Lower leg skin (tissue), 4 donors: ENCODE data around the gene MTFMT. TPM values are rescaled to one million over a fixed set of nuclear protein-coding genes. Genes with fewer than 3 reads are reported as not detected.
"Not testable (repeated sequence)": the region's sequence is repeated elsewhere in the genome, so short reads cannot be mapped to it uniquely, and the experiment has no call there.

ENCODE experiments used
- DNase-seq, 2 donors: peaks; one replicate each; pipeline ENCODE4 v3.0.0-alpha.2; 2019; ENCODE audit warnings: low spot score in 2 of 2
- H3K4me3 ChIP-seq: fragments of 200-600 bp; sonication (generic); 2 replicates; pipeline ENCODE4 v1.5.1; 2017; ENCODE audit warnings: mild to moderate bottlenecking, low read depth; ENCODE audit not compliant: poor library complexity, severe bottlenecking
- CTCF ChIP-seq, 3 donors: fragments of 450-650 bp; IDR thresholded peaks; one replicate each; pipeline ENCODE4 v1.5.1; 2016; ENCODE audit warnings: antibody characterized with exemption in 3 of 3, mild to moderate bottlenecking in 3 of 3, moderate library complexity in 2 of 3
- POLR2A ChIP-seq, 2 donors: fragments of 450-650 bp; IDR thresholded peaks; one replicate each; pipeline ENCODE4 v1.6.1; 2016 to 2017; ENCODE audit warnings: antibody characterized with exemption in 2 of 2, mild to moderate bottlenecking in 1 of 2, moderate library complexity in 1 of 2
- WGBS, 2 donors: methylation state at CpG; one replicate each; pipeline ENCODE4 v1.1.5; 2018; 5-methylcytosine and 5-hydroxymethylcytosine counted together
- intact Hi-C: fragments of 100-400 bp; cut with DNase I; formaldehyde crosslinking; loops from one replicate; pipeline ENCODE4 v1.15.0; 2023; ENCODE audit warnings: low total_unique reads
- total RNA-seq, 4 donors: library from RNA; depleted of rRNA; stranded (reverse); fragments of >200 nt; gene quantifications; one replicate each; pipeline ENCODE4 v1.1.0, GENCODE V29; 2016

Gene MTFMT
- total RNA-seq: 10 to 100 TPM; 12.3 to 21.9 (median 15.0) TPM

DNA sequence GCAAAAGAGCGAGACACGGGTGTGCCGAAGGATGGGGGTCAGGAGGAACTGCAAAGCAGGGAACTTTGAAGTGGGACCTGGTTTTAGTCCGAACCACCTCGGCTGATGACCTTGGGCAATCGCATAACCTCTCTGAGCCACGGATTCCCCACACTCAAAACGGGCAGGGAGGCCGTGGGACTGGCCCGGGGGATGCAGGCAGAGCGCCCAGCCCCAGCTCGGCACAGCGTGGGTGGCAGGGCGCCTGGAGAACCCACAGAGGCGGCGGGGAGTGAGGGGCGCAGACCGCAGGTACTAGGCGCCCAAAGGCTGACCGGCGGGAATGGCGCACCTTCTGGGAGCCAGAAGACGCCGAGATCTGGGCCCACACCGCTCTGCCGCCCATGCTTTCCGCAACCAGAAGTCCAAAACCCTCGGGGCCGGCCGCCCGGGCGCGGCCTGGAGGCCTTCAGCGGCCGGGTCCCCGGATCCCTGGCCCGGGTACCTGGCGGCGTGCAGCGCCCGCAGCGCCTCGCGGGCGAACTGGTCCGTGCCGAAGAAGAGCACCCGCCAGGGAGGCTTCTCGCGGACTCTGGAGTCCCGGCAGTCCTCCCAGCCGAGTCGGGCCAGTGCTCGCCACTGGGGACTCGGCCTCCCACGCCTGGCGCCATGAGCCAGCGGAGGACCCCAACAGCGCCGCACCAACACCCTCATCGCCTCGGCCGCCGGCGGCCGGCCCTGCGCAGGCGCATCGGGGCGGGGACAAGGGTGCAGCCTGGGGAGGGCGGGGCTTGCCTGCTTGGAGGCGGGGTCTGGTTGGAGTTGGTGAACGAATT is at the start of gene MTFMT:
TSS of gene MTFMT (minus strand) at position 719 of the 815 bp plus-strand sequence. CDS start at position 693, 26 bp downstream.
- peak within 1 kb of the TSS; percentile 88 for H3K4me3 ChIP-seq
- WGBS, 2 donors: 1% methylated on average over 29 to 47 of the region's 73 CpGs
- TF ChIP-seq CTCF (IDR thresholded peaks at IDR 0.05): no peak
- peak in 1 of 2 donors; percentile 83 for TF ChIP-seq POLR2A (IDR thresholded peaks at IDR 0.05)
- peak; percentile 85 to 97 for DNase-seq
- intact Hi-C loops: no loop called here

GRCh38 chr15:65077981-65078352 is 48.5 kb upstream of the MTFMT start:
- no peak overlapping the region for H3K4me3 ChIP-seq
- intact Hi-C loops: no loop called here
- no peak for DNase-seq
- TF ChIP-seq CTCF (IDR thresholded peaks at IDR 0.05) (no peak), POLR2A (IDR thresholded peaks at IDR 0.05) (no peak)
- 27 to 33% methylated on average over 13 to 17 of the region's 24 CpGs for WGBS, 2 donors

DNA sequence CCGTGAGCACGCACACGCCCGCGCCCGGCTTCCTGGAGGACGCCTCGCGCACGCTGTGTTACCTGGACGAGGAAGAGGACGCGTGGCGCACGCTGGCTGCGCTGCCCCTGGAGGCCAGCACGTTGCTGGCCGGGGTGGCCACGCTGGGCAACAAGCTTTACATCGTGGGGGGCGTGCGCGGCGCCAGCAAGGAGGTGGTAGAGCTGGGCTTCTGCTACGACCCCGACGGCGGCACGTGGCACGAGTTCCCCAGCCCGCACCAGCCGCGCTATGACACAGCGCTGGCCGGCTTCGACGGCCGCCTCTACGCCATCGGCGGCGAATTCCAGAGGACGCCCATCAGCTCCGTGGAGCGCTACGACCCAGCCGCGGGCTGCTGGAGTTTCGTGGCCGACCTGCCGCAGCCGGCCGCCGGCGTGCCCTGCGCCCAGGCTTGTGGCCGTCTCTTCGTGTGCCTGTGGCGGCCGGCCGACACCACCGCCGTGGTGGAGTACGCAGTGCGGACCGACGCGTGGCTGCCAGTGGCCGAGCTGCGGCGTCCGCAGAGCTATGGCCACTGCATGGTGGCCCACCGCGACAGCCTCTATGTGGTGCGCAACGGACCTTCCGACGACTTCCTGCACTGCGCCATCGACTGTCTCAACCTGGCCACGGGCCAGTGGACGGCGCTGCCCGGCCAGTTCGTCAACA is 48.0 kb upstream of the MTFMT start:
- intact Hi-C loops: no loop called here
- no peak for DNase-seq
- 61 to 62% methylated on average over 32 to 79 of the region's 85 CpGs for WGBS, 2 donors
- no peak overlapping the region for H3K4me3 ChIP-seq
- TF ChIP-seq POLR2A (IDR thresholded peaks at IDR 0.05): no peak
- no peak for TF ChIP-seq CTCF (IDR thresholded peaks at IDR 0.05)

DNA sequence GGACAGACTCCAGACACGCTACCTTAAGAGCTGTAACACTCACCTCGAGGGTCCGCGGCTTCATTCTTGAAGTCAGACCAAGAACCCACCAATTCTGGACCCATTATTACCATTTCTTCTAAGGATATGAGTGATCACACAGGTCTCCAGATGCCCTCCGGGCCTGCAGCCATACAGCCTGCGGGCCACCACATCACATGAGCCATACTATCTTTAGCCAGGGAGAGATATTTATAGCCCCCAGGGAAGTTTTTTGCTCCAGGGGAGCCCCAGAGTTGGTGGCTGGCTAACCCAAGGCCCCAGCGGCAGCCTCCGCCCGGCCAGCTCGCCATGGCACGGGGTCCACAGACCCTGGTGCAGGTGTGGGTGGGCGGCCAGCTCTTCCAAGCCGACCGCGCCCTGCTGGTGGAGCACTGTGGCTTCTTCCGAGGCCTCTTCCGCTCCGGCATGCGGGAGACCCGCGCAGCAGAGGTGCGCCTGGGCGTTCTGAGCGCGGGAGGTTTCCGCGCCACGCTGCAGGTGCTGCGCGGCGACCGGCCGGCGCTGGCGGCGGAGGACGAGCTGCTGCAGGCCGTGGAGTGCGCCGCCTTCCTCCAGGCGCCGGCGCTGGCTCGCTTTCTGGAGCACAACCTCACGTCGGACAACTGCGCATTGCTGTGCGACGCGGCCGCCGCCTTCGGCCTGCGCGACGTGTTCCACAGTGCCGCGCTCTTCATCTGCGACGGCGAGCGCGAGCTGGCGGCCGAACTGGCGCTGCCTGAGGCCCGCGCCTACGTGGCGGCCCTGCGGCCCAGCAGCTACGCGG is 47.2 kb upstream of the MTFMT start, which contains the start of gene KBTBD13:
TSS of gene KBTBD13 (plus strand) at position 261 of the 805 bp plus-strand sequence. CDS start at position 331, 70 bp downstream.
- DNase-seq: no peak
- TF ChIP-seq POLR2A (IDR thresholded peaks at IDR 0.05) (no peak), CTCF (IDR thresholded peaks at IDR 0.05) (no peak)
- no peak within 1 kb of the TSS for H3K4me3 ChIP-seq
- 68 to 77% methylated on average over 50 to 69 of the region's 73 CpGs for WGBS, 2 donors
- intact Hi-C loops: no loop called here

GRCh38 chr15:65075607-65076395 is 46.4 kb upstream of the MTFMT start:
- DNase-seq, H3K4me3 ChIP-seq, intact Hi-C loops: not testable (repeated sequence)
- WGBS, 2 donors: 78 to 82% methylated on average over 12 of the region's 12 CpGs

DNA sequence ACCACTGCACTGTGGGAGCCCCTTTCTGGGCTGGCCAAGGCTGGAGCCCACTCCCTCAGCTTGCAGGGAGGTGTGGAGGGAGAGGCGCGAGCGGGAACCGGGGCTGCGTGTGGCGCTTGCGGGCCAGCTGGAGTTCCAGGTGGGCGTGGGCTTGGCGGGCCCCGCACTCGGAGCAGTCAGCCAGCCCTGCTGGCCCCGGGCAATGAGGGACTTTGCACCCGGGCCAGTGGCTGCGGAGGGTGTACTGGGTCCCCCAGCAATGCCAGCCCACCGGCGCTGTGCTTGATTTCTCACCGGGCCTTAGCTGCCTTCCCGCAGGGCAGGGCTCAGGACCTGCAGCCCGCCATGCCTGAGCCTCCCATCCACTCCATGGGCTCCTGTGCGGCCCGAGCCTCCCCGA is 45.5 kb upstream of the MTFMT start:
- DNase-seq, intact Hi-C loops, H3K4me3 ChIP-seq: not testable (repeated sequence)
- WGBS, 2 donors: 80% methylated on average over 4 of the region's 22 CpGs; no CpG with 5 or more reads in 1 of the 2 donors
